ENCODE results near the gene ARHGEF4.

Gene ARHGEF4

DNA sequence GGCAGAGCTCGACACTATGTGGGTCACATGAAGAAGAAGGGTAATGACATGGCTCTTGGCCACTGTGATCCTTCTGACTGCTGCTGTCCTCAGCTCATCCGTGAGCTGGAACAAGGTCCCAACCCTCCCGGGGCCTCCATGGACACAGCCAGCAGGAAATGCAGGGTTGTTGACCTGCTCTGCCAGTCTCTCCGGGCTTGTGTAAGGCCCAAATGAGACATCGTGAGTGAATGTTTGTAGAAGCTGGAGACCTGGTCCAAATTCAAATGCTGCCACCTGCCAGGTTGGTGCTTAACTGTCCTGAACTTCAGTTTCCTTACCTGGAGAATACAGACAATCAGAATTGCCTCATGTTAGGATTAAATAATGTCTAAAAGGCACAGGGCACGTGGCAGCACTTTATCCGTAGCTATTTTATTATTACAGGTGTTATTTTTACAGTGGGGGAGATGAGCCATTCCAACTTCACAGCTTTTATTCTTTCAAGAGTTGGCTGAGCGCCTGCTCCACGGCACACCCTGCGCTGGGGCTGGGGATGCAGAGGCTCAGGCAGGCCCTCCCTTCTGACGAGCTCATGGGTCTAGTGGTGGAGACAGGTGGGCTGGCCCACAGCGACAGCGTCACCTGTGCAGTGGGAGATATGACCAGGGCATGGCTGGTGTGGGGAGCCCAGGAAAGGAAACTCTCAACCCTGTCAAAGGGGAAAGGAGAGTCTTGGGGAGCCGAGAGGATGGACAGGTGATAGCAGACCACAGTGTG lies 15.1 kb downstream of the ARHGEF4 start:
- TF ChIP-seq ZNF384 (IDR thresholded peaks at IDR 0.05) = no peak
- no peak for TF ChIP-seq SUZ12 (IDR thresholded peaks at IDR 0.05)
- no peak for TF ChIP-seq ARNT (IDR thresholded peaks at IDR 0.05)
- no peak for TF ChIP-seq FOXM1 (IDR thresholded peaks at IDR 0.05; ENCODE audit: borderline replicate concordance)
- TF ChIP-seq FOXA1 (IDR thresholded peaks at IDR 0.05) = no peak
- no peak for TF ChIP-seq HDGF (IDR thresholded peaks at IDR 0.05; ENCODE audit: borderline replicate concordance)
- no peak for TF ChIP-seq NFRKB (IDR thresholded peaks at IDR 0.05)
- TF ChIP-seq TARDBP (IDR thresholded peaks at IDR 0.05) = no peak
- no peak for TF ChIP-seq L3MBTL2 (conservative IDR thresholded peaks at IDR 0.05)
- TF ChIP-seq CTBP1 (IDR thresholded peaks at IDR 0.05; ENCODE audit: borderline replicate concordance) = no peak
- TF ChIP-seq FOXK2 (IDR thresholded peaks at IDR 0.05) = no peak
- TF ChIP-seq, protein P1, sequence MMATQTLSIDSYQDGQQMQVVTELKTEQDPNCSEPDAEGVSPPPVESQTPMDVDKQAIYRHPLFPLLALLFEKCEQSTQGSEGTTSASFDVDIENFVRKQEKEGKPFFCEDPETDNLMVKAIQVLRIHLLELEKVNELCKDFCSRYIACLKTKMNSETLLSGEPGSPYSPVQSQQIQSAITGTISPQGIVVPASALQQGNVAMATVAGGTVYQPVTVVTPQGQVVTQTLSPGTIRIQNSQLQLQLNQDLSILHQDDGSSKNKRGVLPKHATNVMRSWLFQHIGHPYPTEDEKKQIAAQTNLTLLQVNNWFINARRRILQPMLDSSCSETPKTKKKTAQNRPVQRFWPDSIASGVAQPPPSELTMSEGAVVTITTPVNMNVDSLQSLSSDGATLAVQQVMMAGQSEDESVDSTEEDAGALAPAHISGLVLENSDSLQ (IDR thresholded peaks at IDR 0.05) = no peak
- no peak for TF ChIP-seq SP1 (IDR thresholded peaks at IDR 0.05)
- no peak for TF ChIP-seq ELF4 (IDR thresholded peaks at IDR 0.05)
- no peak for TF ChIP-seq BHLHE40 (IDR thresholded peaks at IDR 0.05; ENCODE audit: borderline replicate concordance)
- no peak for TF ChIP-seq LEF1 (IDR thresholded peaks at IDR 0.05; ENCODE audit: borderline replicate concordance)
- no peak for DNase-seq (ENCODE audit: extremely low spot score)
- CTCF ChIA-PET = interaction anchor here (0.5 kb wide), 1 partner anchor 39 kb away, joined by 4 read pairs; no protein-coding TSS in a partner anchor
- POLR2A ChIA-PET = no interaction called here

DNA sequence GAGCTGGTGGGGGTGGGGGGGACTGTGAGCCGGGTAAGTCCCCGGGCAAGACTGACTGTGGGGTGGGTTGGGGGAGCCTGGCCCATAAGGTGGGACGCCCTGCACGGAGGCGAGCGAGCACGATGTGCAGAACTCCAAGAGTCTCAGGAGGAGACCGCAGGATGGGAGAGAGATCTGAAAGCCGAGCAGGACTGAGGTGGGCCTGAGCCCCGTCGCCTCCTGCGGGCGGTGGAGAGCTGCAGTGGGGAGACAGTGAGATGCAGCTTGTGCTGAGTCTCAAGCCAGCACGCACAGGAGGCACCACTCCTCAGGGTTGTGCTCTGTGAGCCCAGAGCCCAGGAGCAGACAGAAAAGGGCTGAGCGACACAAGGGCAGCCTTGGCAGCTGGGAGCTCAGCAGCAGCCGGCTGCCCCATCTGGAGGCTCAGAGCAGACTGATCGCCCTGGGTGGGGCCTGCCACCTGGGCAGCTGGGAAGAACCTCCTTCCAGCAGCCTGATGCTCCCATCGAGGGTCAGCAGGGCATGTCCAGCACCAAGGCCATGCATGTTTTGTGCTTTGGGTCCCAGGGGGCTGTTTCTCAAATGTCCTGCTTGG lies 15.9 kb downstream of the ARHGEF4 start:
- ChIA-PET CTCF (no interaction called here), POLR2A (no interaction called here)
- TF ChIP-seq FOXA1 (IDR thresholded peaks at IDR 0.05) = no peak
- TF ChIP-seq NFRKB (IDR thresholded peaks at IDR 0.05) = no peak
- no peak for TF ChIP-seq ZNF384 (IDR thresholded peaks at IDR 0.05)
- TF ChIP-seq ARNT (IDR thresholded peaks at IDR 0.05) = no peak
- TF ChIP-seq LEF1 (IDR thresholded peaks at IDR 0.05; ENCODE audit: borderline replicate concordance) = no peak
- TF ChIP-seq BHLHE40 (IDR thresholded peaks at IDR 0.05; ENCODE audit: borderline replicate concordance) = no peak
- no peak for TF ChIP-seq HDGF (IDR thresholded peaks at IDR 0.05; ENCODE audit: borderline replicate concordance)
- TF ChIP-seq FOXK2 (IDR thresholded peaks at IDR 0.05) = no peak
- TF ChIP-seq, protein P1 (IDR thresholded peaks at IDR 0.05) = no peak
- TF ChIP-seq ELF4 (IDR thresholded peaks at IDR 0.05) = no peak
- no peak for TF ChIP-seq SUZ12 (IDR thresholded peaks at IDR 0.05)
- no peak for TF ChIP-seq FOXM1 (IDR thresholded peaks at IDR 0.05; ENCODE audit: borderline replicate concordance)
- no peak for TF ChIP-seq L3MBTL2 (conservative IDR thresholded peaks at IDR 0.05)
- TF ChIP-seq CTBP1 (IDR thresholded peaks at IDR 0.05; ENCODE audit: borderline replicate concordance) = no peak
- TF ChIP-seq TARDBP (IDR thresholded peaks at IDR 0.05) = no peak
- TF ChIP-seq SP1 (IDR thresholded peaks at IDR 0.05) = no peak
- DNase-seq (ENCODE audit: extremely low spot score) = no peak

DNA sequence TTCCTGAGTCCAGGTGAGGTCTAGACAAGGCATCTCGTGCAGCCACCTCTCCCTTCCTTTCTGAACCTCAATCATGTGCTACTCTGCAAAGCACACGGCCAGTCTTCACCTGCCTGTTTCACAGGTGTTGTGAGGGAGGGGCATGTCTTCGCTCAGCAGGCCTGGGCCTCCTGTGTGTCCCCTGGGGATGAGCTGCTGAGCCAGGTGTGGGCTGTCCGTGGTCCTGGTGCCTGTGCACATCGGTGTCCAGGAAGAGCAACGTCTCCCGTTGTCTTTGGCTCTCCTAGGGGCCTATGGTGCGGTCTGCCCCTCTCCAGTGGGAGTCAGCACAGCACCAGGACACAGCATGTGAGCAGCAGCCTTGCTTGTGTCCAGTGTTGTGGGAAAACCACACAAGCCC lies 16.7 kb downstream of the ARHGEF4 start:
- CTCF ChIA-PET = interaction anchor here (1.1 kb wide), 1 partner anchor 22 kb away, joined by 3 read pairs; no protein-coding TSS in a partner anchor
- POLR2A ChIA-PET = no interaction called here

DNA sequence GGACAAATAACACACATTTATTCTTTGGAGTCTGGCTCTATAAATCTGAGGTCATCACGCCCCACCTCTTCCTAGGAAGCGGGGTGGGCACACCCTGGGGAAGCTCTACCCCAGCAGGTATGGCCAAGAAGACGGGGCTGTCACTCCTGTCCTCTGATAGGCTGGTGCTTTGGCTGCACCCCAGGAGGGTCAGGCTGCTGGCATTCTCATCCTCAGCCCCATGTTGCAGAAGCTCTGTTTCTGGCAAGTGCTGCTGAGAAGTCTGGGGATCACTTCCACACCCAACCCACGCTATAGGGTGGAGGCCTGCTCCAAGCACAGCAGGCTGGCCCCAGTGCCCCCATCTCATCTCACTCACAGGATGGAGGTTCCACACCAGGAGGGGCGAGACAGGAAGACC lies 17.6 kb downstream of the ARHGEF4 start:
- TF ChIP-seq ELF4 (IDR thresholded peaks at IDR 0.05) (no peak), TARDBP (IDR thresholded peaks at IDR 0.05) (no peak), ARNT (IDR thresholded peaks at IDR 0.05) (no peak), LEF1 (IDR thresholded peaks at IDR 0.05; ENCODE audit: borderline replicate concordance) (no peak), FOXA1 (IDR thresholded peaks at IDR 0.05) (no peak), FOXM1 (IDR thresholded peaks at IDR 0.05; ENCODE audit: borderline replicate concordance) (no peak), SP1 (IDR thresholded peaks at IDR 0.05) (no peak)
- DNase-seq (ENCODE audit: extremely low spot score) = no peak
- ChIA-PET CTCF (interaction anchor here (1.1 kb wide), 1 partner anchor 21 kb away, joined by 3 read pairs; no protein-coding TSS in a partner anchor), POLR2A (no interaction called here)

More for the DNA sequence above, 16.7 kb downstream of the ARHGEF4 start:
- TF ChIP-seq SP1 (IDR thresholded peaks at IDR 0.05) (no peak), LEF1 (IDR thresholded peaks at IDR 0.05; ENCODE audit: borderline replicate concordance) (no peak), TARDBP (IDR thresholded peaks at IDR 0.05) (no peak), L3MBTL2 (conservative IDR thresholded peaks at IDR 0.05) (no peak), ELF4 (IDR thresholded peaks at IDR 0.05) (no peak), CTBP1 (IDR thresholded peaks at IDR 0.05; ENCODE audit: borderline replicate concordance) (no peak), FOXM1 (IDR thresholded peaks at IDR 0.05; ENCODE audit: borderline replicate concordance) (no peak), HDGF (IDR thresholded peaks at IDR 0.05; ENCODE audit: borderline replicate concordance) (no peak), ARNT (IDR thresholded peaks at IDR 0.05) (no peak)
- TF ChIP-seq, protein P1 (IDR thresholded peaks at IDR 0.05) = no peak
- no peak for DNase-seq (ENCODE audit: extremely low spot score)

DNA sequence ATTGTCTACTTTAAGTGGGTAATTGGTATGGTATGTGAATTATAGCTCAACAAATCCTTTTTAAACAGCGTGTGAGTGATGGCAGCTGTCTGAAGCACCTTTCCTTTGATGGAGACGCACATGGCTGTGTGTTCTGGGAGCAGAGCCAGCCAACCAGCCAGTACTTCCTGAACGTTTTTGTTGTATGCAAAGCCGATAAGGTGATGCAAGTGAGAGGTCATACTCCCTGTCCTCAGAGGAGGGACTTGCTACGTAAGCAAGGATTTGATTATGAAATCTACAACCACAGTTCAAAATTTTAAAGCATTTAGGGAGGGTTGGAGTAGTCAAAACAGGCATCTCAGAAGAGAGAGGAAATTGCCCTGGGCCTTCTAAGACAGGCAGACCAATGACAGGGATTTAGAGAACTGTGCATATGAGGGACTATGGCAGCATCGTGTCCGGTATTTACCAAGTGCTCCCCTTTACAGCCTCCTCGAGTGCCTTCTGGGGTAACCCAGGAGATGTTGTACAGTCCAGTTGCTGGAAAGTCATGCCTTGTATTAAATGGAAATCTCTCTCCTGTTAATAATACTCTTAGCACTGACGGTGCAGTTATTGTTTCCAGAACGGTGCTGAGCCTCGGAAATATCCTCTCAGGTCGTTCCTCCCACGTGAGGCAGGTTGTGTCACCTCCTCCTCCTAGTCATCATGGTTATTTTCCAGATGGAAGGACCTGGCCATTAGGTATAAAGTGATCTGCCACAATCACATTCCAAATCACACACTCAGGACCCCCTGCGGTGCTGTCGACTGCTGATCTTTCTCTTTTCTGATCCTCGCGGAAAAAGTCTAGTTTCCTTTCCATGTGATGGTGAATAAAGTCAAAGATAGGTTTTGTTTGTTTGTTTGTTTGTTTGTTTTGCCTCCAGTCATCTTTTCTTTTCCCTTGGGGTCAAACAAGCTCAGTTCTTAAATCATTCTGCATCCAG lies 28.4 kb downstream of the ARHGEF4 start:
- ChIA-PET POLR2A (no interaction called here), CTCF (interaction anchor here (0.7 kb wide), 2 partner anchors 13 to 16 kb away, joined by 3 to 4 read pairs; no protein-coding TSS in a partner anchor)

More for the DNA sequence above, 28.4 kb downstream of the ARHGEF4 start:
- no peak for DNase-seq (ENCODE audit: extremely low spot score)
- no peak for TF ChIP-seq HDGF (IDR thresholded peaks at IDR 0.05; ENCODE audit: borderline replicate concordance)
- TF ChIP-seq FOXA1 (IDR thresholded peaks at IDR 0.05) = no peak
- no peak for TF ChIP-seq SUZ12 (IDR thresholded peaks at IDR 0.05)
- no peak for TF ChIP-seq TARDBP (IDR thresholded peaks at IDR 0.05)
- TF ChIP-seq ARNT (IDR thresholded peaks at IDR 0.05) = no peak
- no peak for TF ChIP-seq ZNF384 (IDR thresholded peaks at IDR 0.05)
- no peak for TF ChIP-seq SP1 (IDR thresholded peaks at IDR 0.05)
- no peak for TF ChIP-seq ELF4 (IDR thresholded peaks at IDR 0.05)
- no peak for TF ChIP-seq FOXK2 (IDR thresholded peaks at IDR 0.05)
- TF ChIP-seq, protein P1 (IDR thresholded peaks at IDR 0.05) = no peak
- no peak for TF ChIP-seq FOXM1 (IDR thresholded peaks at IDR 0.05; ENCODE audit: borderline replicate concordance)
- no peak for TF ChIP-seq L3MBTL2 (conservative IDR thresholded peaks at IDR 0.05)

Measured in HEK293T (cell line).